Cardiac muscle cell (in vitro differentiated cells and primary cell): ENCODE data around the gene LGR6. TPM values are rescaled to one million over a fixed set of nuclear protein-coding genes. Genes with fewer than 3 reads are reported as not detected.

Experiments used
- DNase-seq, 2 donors: peaks; one replicate each; pipeline versions ENCODE4 v3.0.0 to v3.0.0-alpha.2; 2010 to 2017; ENCODE audit warnings: low read depth in 1 of 2, low spot score in 1 of 2
- H3K27ac ChIP-seq: fragments of 200-600 bp; sonication (generic); 2 replicates; pipeline ENCODE4 v1.5.1; 2016
- H3K27me3 ChIP-seq: fragments of 200-600 bp; sonication (generic); 2 replicates; pipeline ENCODE4 v1.6.0; 2016; ENCODE audit warnings: control low read depth
- H3K36me3 ChIP-seq: fragments of 200-600 bp; sonication (generic); 2 replicates; pipeline ENCODE4 v1.5.1; 2016; ENCODE audit warnings: control low read depth
- H3K4me1 ChIP-seq: fragments of 200-600 bp; sonication (generic); 2 replicates; pipeline ENCODE4 v1.8.1; 2017; ENCODE audit warnings: low read depth, mild to moderate bottlenecking, mixed run types
- H3K4me3 ChIP-seq: fragments of 200-600 bp; sonication (generic); 2 replicates; pipeline ENCODE4 v1.5.1; 2016; ENCODE audit warnings: mild to moderate bottlenecking
- H3K9me3 ChIP-seq: fragments of 200-600 bp; sonication (generic); 2 replicates; pipeline ENCODE4 v1.5.1; 2017; ENCODE audit warnings: low read depth, mild to moderate bottlenecking, control low read depth
- polyA plus RNA-seq: library from polyadenylated mRNA; unstranded; fragments of >200 nt; fragmentation: Nextera tagmentation; extraction: Ambion mirVana; gene quantifications from 2 replicates; pipeline ENCODE4 v1.2.1, GENCODE V29; 2016
- total RNA-seq: library from RNA; depleted of rRNA; stranded (reverse); fragments of >200 nt; gene quantifications from 2 replicates; pipeline ENCODE4 v1.2.3, GENCODE V29; 2016
- TF ChIP-seq, protein P1 (sequence below): IDR thresholded peaks from 2 replicates; pipeline ENCODE4 v1.5.1; 2012; ENCODE audit warnings: low read depth, mild to moderate bottlenecking, low read length

The LGR6 gene
- total and polyA plus RNA-seq, 2 experiments from 2014 or later = 0.16 TPM; not detected in 1

DNA sequence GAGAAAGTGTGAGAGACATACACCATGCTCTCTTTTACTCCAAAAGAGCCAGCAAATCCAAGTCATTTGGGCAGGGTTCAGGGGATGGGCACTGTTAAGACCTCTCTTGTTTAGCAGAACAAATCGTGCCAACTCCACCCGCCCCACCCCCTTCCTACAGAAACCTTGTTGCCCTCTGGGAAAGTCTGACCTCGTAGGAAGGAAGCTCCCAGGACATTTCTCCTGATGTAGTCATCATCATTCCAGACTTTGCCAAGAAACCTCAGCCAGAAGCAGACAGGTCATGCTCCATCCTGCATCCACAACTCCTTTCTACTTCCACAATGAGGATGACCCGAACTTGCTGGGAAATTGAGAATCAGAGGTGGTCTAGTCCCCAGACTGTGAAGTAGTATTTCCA lies 90.4 kb downstream of the LGR6 start:
- no peaks in the 10 kb centered on the region for H3K36me3 ChIP-seq
- peaks cover 11% of the 10 kb centered on the region for H3K4me1 ChIP-seq
- H3K27ac ChIP-seq = no peak overlapping the region
- H3K27me3 ChIP-seq = no peaks in the 10 kb centered on the region
- DNase-seq = peak in 1 of 2 donors; percentile 62
- TF ChIP-seq, protein P1, sequence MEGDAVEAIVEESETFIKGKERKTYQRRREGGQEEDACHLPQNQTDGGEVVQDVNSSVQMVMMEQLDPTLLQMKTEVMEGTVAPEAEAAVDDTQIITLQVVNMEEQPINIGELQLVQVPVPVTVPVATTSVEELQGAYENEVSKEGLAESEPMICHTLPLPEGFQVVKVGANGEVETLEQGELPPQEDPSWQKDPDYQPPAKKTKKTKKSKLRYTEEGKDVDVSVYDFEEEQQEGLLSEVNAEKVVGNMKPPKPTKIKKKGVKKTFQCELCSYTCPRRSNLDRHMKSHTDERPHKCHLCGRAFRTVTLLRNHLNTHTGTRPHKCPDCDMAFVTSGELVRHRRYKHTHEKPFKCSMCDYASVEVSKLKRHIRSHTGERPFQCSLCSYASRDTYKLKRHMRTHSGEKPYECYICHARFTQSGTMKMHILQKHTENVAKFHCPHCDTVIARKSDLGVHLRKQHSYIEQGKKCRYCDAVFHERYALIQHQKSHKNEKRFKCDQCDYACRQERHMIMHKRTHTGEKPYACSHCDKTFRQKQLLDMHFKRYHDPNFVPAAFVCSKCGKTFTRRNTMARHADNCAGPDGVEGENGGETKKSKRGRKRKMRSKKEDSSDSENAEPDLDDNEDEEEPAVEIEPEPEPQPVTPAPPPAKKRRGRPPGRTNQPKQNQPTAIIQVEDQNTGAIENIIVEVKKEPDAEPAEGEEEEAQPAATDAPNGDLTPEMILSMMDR = no peak
- H3K9me3 ChIP-seq = no peaks in the 10 kb centered on the region
- no peak overlapping the region for H3K4me3 ChIP-seq

DNA sequence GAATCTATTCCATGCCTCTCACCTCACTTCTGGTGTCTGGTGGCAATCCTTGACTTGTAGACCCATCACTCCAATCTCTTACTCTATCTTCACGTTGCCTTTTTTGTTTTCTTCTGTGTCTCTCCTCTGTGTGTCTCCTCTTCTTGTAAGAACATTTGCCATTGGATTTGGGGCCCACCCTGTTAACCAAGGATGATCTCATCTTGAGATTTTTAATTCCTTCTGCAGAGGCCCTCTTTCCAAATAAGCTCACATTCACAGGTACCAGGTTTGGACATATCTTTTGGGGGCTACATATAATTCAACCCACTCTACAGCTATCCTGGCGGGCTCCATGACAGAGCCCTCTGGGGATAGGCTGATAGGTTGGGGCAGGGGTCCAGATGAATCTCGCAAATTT lies 92.3 kb downstream of the LGR6 start:
- Histone ChIP-seq H3K27me3 (no peaks in the 10 kb centered on the region), H3K4me3 (no peak overlapping the region), H3K9me3 (no peaks in the 10 kb centered on the region), H3K27ac (no peak overlapping the region), H3K4me1 (peaks cover 11% of the 10 kb centered on the region), H3K36me3 (no peaks in the 10 kb centered on the region)
- DNase-seq = no peak
- TF ChIP-seq, protein P1 = no peak

DNA sequence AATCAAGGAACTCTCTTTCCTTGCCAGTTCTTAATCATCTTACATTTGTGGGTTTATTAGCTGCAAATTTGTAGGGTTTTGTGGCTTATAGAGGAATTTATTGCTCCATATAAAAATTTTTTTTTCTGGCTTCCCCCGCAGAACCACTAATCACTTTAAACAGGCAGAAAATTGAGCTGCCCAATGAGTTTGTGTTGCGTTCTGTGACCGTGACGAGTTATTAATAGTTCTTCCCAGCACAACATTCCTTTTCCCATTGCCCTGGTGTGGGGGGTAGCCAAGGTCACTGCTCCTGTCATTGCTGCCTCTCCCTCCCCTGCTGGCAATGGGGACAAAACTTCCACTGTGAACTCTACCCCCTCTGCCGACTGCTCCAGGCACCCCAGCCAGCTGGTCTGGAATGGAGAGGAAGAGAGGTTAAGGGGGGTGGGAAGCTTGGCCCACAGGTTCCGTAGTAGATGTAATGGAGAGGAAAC lies 93.1 kb downstream of the LGR6 start:
- no peaks in the 10 kb centered on the region for H3K36me3 ChIP-seq
- TF ChIP-seq, protein P1 = peak; percentile 12
- no peaks in the 10 kb centered on the region for H3K27me3 ChIP-seq
- DNase-seq = peak; percentile 62 to 84
- no peaks in the 10 kb centered on the region for H3K9me3 ChIP-seq
- H3K4me3 ChIP-seq = no peak overlapping the region
- no peak overlapping the region for H3K27ac ChIP-seq
- peaks cover 11% of the 10 kb centered on the region for H3K4me1 ChIP-seq

DNA sequence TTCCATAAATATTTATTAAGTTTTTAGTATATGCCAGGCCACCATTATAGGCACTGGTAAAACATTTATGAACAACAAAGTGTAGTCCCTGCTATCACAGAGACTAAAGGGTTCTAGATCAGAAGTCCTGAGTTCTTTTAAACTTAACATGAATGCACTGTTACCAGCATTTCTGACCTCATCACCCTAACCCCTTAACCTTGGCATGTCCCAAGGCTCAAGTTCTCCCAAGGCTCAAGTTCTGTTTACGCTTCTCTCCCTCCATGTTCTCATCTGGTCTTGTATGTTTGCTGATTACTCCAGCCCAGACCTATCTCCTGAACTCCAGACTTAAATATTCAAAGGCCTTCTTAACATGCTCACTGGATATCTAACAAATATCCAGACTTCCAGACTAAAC lies 93.6 kb downstream of the LGR6 start:
- no peak overlapping the region for H3K27ac ChIP-seq
- TF ChIP-seq, protein P1 = no peak

DNA sequence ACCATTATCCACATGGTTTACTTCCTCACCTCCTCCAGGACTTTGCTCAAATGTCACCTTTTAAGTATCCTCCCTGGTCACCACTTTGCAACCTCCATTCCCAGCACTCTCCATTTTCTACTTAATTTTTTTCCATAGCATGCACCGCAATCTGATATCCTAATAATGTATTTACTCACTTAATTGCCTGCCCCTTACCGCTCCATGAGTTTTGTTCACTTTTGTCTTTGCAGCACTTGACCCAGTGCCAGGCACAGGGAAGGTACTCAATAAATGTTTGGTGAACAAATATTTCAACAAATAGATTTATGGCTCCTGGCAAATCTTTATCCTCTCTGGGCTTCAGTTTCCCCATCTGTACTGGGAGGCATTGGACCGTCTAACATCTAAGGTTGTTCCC lies 94.6 kb downstream of the LGR6 start:
- peaks cover 11% of the 10 kb centered on the region for H3K4me1 ChIP-seq
- no peaks in the 10 kb centered on the region for H3K36me3 ChIP-seq
- no peaks in the 10 kb centered on the region for H3K27me3 ChIP-seq
- no peak overlapping the region for H3K4me3 ChIP-seq
- H3K9me3 ChIP-seq = no peaks in the 10 kb centered on the region
- no peak for DNase-seq
- H3K27ac ChIP-seq = no peak overlapping the region
- TF ChIP-seq, protein P1 = no peak

More for the DNA sequence above, 93.6 kb downstream of the LGR6 start:
- H3K4me1 ChIP-seq = peaks cover 11% of the 10 kb centered on the region
- H3K9me3 ChIP-seq = no peaks in the 10 kb centered on the region
- no peaks in the 10 kb centered on the region for H3K27me3 ChIP-seq
- DNase-seq = no peak
- H3K36me3 ChIP-seq = no peaks in the 10 kb centered on the region
- no peak overlapping the region for H3K4me3 ChIP-seq

DNA sequence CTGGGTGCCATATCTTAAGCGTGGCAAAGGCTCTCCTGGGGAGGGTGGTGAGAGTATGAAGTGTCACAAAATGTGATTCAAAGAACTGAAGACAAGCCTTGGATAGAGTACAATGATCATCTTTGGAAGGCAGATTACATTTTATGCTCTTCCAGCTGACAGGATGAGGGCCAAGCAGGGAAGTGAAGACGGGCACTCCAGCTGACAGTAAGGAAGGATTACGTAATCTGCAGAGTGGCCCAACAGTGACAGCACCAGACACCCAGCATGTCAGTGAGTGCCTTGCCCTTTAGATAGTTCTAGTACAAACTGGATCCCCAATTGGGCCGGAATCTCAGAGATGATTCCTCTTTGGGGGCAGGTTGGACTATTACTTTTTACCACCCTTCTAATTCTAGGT lies 95.4 kb downstream of the LGR6 start:
- H3K9me3 ChIP-seq = no peaks in the 10 kb centered on the region
- H3K4me1 ChIP-seq = peaks cover 11% of the 10 kb centered on the region
- H3K27ac ChIP-seq = no peak overlapping the region
- TF ChIP-seq, protein P1 = no peak
- DNase-seq = no peak
- H3K36me3 ChIP-seq = no peaks in the 10 kb centered on the region
- no peak overlapping the region for H3K4me3 ChIP-seq
- H3K27me3 ChIP-seq = no peaks in the 10 kb centered on the region
